ENCODE measurements around the gene MRM2. TPM values are rescaled to one million over a fixed set of nuclear protein-coding genes. Genes with fewer than 3 reads are reported as not detected.

Gene MRM2
- total RNA-seq, 6 donors from 2014 or later: 9.4 to 27.0 (median 23.0) TPM

- peaks cover 0 to 37% (median 15%) of the 10 kb centered on the region in 4 donors for H3K36me3 ChIP-seq
- no peak overlapping the region for H3K27ac ChIP-seq
- no peak overlapping the region for H3K4me3 ChIP-seq
- WGBS, 2 donors: 83 to 88% methylated on average over 16 of the region's 16 CpGs
- no peaks in the 10 kb centered on the region for H3K9me3 ChIP-seq
- DNase-seq (no peak), ATAC-seq (ENCODE audit: low FRiP score in 2 of 2) (no peak)
- TF ChIP-seq CTCF (IDR thresholded peaks at IDR 0.05): no peak
- peaks cover 0 to 4% (median 0%) of the 10 kb centered on the region in 4 donors for H3K4me1 ChIP-seq
- H3K27me3 ChIP-seq: no peaks in the 10 kb centered on the region
These were observed 36.8 kb downstream of the MRM2 start for GRCh38 chr7:2205036-2205780.

- DNase-seq (peak in 1 of 2 donors; percentile 42), ATAC-seq (ENCODE audit: low FRiP score in 2 of 2) (peak in 1 of 2 donors; percentile 17)
- TF ChIP-seq EP300 (IDR thresholded peaks at IDR 0.05): no peak
- no peak for TF ChIP-seq POLR2A (IDR thresholded peaks at IDR 0.05)
- TF ChIP-seq POLR2AphosphoS5 (IDR thresholded peaks at IDR 0.05): no peak
- no peak for TF ChIP-seq CTCF (IDR thresholded peaks at IDR 0.05)
- WGBS, 2 donors: 89 to 90% methylated on average over 11 of the region's 11 CpGs
- no peak overlapping the region for H3K4me3 ChIP-seq
- no peaks in the 10 kb centered on the region for H3K27me3 ChIP-seq
- no peak overlapping the region for H3K27ac ChIP-seq
- H3K4me1 ChIP-seq: no peaks in the 10 kb centered on the region
- H3K9me3 ChIP-seq: no peaks in the 10 kb centered on the region
- peaks cover 0 to 44% (median 23%) of the 10 kb centered on the region in 4 donors for H3K36me3 ChIP-seq
These were observed 37.6 kb downstream of the MRM2 start for GRCh38 chr7:2204446-2204845.

- H3K27ac ChIP-seq: no peak overlapping the region
- peak in 1 of 2 donors; percentile 12 for DNase-seq
- H3K27me3 ChIP-seq: no peaks in the 10 kb centered on the region
- no peak for TF ChIP-seq EP300 (IDR thresholded peaks at IDR 0.05)
- no peak for TF ChIP-seq POLR2A (IDR thresholded peaks at IDR 0.05)
- TF ChIP-seq POLR2AphosphoS5 (IDR thresholded peaks at IDR 0.05): no peak
- no peak for TF ChIP-seq CTCF (IDR thresholded peaks at IDR 0.05)
- ATAC-seq (ENCODE audit: low FRiP score in 2 of 2): no peak
- 72 to 77% methylated on average over 13 of the region's 13 CpGs for WGBS, 2 donors
- no peaks in the 10 kb centered on the region for H3K4me1 ChIP-seq
- H3K9me3 ChIP-seq: no peaks in the 10 kb centered on the region
- no peak overlapping the region for H3K4me3 ChIP-seq
- H3K36me3 ChIP-seq: peaks cover 0 to 47% (median 26%) of the 10 kb centered on the region in 4 donors
These were observed 38.2 kb downstream of the MRM2 start for GRCh38 chr7:2203766-2204300.

- H3K9me3 ChIP-seq: no peaks in the 10 kb centered on the region
- WGBS, 2 donors: 85 to 93% methylated on average over 19 to 20 of the region's 20 CpGs
- TF ChIP-seq POLR2AphosphoS5 (IDR thresholded peaks at IDR 0.05): no peak
- TF ChIP-seq CTCF (IDR thresholded peaks at IDR 0.05): no peak
- no peak for TF ChIP-seq EP300 (IDR thresholded peaks at IDR 0.05)
- TF ChIP-seq POLR2A (IDR thresholded peaks at IDR 0.05): no peak
- H3K36me3 ChIP-seq: peaks cover 0 to 42% (median 23%) of the 10 kb centered on the region in 4 donors
- H3K4me1 ChIP-seq: peaks cover 0 to 5% (median 0%) of the 10 kb centered on the region in 4 donors
- H3K27me3 ChIP-seq: no peaks in the 10 kb centered on the region
- H3K27ac ChIP-seq: no peak overlapping the region
- H3K4me3 ChIP-seq: no peak overlapping the region
- no peak for ATAC-seq (ENCODE audit: low FRiP score in 2 of 2)
- peak; percentile 15 to 43 for DNase-seq
These were observed 38.9 kb downstream of the MRM2 start for GRCh38 chr7:2202901-2203765.

Data from upper lobe of left lung (tissue), 6 donors.